IMR-90 (cell line): ENCODE measurements around the gene MAP3K3. TPM values are rescaled to one million over a fixed set of nuclear protein-coding genes. Genes with fewer than 3 reads are reported as not detected.

ENCODE experiments used
- ATAC-seq: fragments of 200-7000 bp; cut with Tn5 transposase; 2 replicates; pipeline ENCODE4 v1.9.1; 2020; ENCODE audit warnings: low read depth, mild to moderate bottlenecking, moderate library complexity
- BruUV-seq: library from RNA; stranded (reverse); fragments of 400-500 nt; replicated peaks from 2 replicates; lab custom pipeline; 2021; lab: Mats Ljungman, UMichigan
- CTCF ChIA-PET: fragments of 300-600 bp; formaldehyde crosslinking; extraction: SDS; loops from one replicate; lab custom pipeline; 2021; ENCODE audit warnings: antibody characterized with exemption; lab: Yijun Ruan, JAX
- POLR2A ChIA-PET: fragments of 300-600 bp; sonication (Branson Sonifier 250); formaldehyde crosslinking; loops from one replicate; lab custom pipeline; 2022; ENCODE audit warnings: antibody characterized with exemption; ENCODE audit not compliant: unreplicated experiment; lab: Charles Lee
- DNase-seq: peaks from one replicate; pipeline ENCODE4 v3.0.0; 2013
- H2AFZ ChIP-seq: replicated peaks from 2 replicates; pipeline ENCODE3; 2013; ENCODE audit warnings: low read length, mild to moderate bottlenecking; ENCODE audit not compliant: poor library complexity
- H2AK5ac ChIP-seq: 2 replicates; pipeline ENCODE4 v1.6.1; 2013; ENCODE audit warnings: low read depth, low read length, inconsistent platforms
- H2AK9ac ChIP-seq: replicated peaks from 2 replicates; pipeline ENCODE3; 2013; ENCODE audit warnings: mild to moderate bottlenecking, low read depth, low read length, moderate library complexity; ENCODE audit not compliant: poor library complexity
- H2BK120ac ChIP-seq: 2 replicates; pipeline ENCODE4 v1.6.1; 2013; ENCODE audit warnings: low read depth, low read length, inconsistent platforms
- H2BK15ac ChIP-seq: 3 replicates; pipeline ENCODE4 v1.6.1; 2013; ENCODE audit warnings: low read depth, low read length, inconsistent platforms
- H2BK20ac ChIP-seq: 2 replicates; pipeline ENCODE4 v1.6.1; 2013; ENCODE audit warnings: low read depth, mild to moderate bottlenecking, inconsistent platforms, low read length, moderate library complexity
- H2BK5ac ChIP-seq: 2 replicates; pipeline ENCODE4 v1.6.1; 2013; ENCODE audit warnings: mild to moderate bottlenecking, low read depth, low read length, inconsistent platforms; ENCODE audit not compliant: poor library complexity, severe bottlenecking
- H3K14ac ChIP-seq: replicated peaks from 2 replicates; pipeline ENCODE4 v1.6.1; 2013; ENCODE audit warnings: low read depth, low read length, inconsistent platforms
- H3K18ac ChIP-seq: 2 replicates; pipeline ENCODE4 v1.6.1; 2013; ENCODE audit warnings: low read depth, low read length, control low read depth
- H3K23ac ChIP-seq: 2 replicates; pipeline ENCODE4 v1.6.1; 2013; ENCODE audit warnings: low read depth, low read length, inconsistent platforms
- H3K27ac ChIP-seq: 2 replicates; pipeline ENCODE4 v1.5.1; 2013; ENCODE audit warnings: mild to moderate bottlenecking, control low read depth, low read length; ENCODE audit not compliant: insufficient read depth
- H3K27me3 ChIP-seq: 2 replicates; pipeline ENCODE4 v1.6.1; 2013; ENCODE audit warnings: low read length; ENCODE audit not compliant: control insufficient read depth, insufficient read depth
- H3K36me3 ChIP-seq: 2 replicates; pipeline ENCODE4 v1.6.1; 2013; ENCODE audit warnings: low read length, mixed read lengths; ENCODE audit not compliant: control insufficient read depth, insufficient read depth
- H3K4ac ChIP-seq: 2 replicates; pipeline ENCODE4 v1.6.1; 2013; ENCODE audit warnings: low read depth, low read length, inconsistent platforms
- H3K4me1 ChIP-seq: 2 replicates; pipeline ENCODE4 v1.6.1; 2013; ENCODE audit warnings: low read length, mixed read lengths; ENCODE audit not compliant: control insufficient read depth, insufficient read depth
- H3K4me2 ChIP-seq: 2 replicates; pipeline ENCODE4 v1.6.1; 2013; ENCODE audit warnings: low read depth, mild to moderate bottlenecking, control low read depth, low read length, moderate library complexity
- H3K4me3 ChIP-seq: 2 replicates; pipeline ENCODE4 v1.5.1; 2013; ENCODE audit warnings: low read depth, mild to moderate bottlenecking, control low read depth, low read length, moderate library complexity; ENCODE audit not compliant: insufficient read depth
- H3K56ac ChIP-seq: 2 replicates; pipeline ENCODE4 v1.6.1; 2013; ENCODE audit warnings: low read length, inconsistent platforms; ENCODE audit not compliant: insufficient read depth; ENCODE audit errors: extremely low read depth
- H3K79me1 ChIP-seq, 2 experiments: 2 replicates each; pipeline ENCODE4 v1.6.1; 2013; ENCODE audit warnings: low read length in 2 of 2, inconsistent platforms in 1 of 2, low read depth in 1 of 2
- H3K9ac ChIP-seq: 2 replicates; pipeline ENCODE4 v1.6.1; 2013; ENCODE audit warnings: low read depth, low read length, control low read depth
- H3K9me1 ChIP-seq: 2 replicates; pipeline ENCODE4 v1.6.1; 2013; ENCODE audit warnings: low read length, inconsistent platforms; ENCODE audit not compliant: insufficient read depth
- H3K9me3 ChIP-seq: 2 replicates; pipeline ENCODE4 v1.6.1; 2013; ENCODE audit warnings: low read length; ENCODE audit not compliant: control insufficient read depth, insufficient read depth
- H4K20me1 ChIP-seq: 2 replicates; pipeline ENCODE4 v1.6.1; 2013; ENCODE audit warnings: low read length, inconsistent platforms; ENCODE audit not compliant: insufficient read depth
- H4K5ac ChIP-seq: 2 replicates; pipeline ENCODE4 v1.6.1; 2013; ENCODE audit warnings: mild to moderate bottlenecking, low read depth, low read length, control low read depth
- H4K8ac ChIP-seq, 2 experiments: 2 replicates each; pipeline ENCODE4 v1.6.1; 2013; ENCODE audit warnings: low read depth in 2 of 2, low read length in 2 of 2, control low read depth in 1 of 2, inconsistent platforms in 1 of 2
- H4K91ac ChIP-seq: 2 replicates; pipeline ENCODE4 v1.6.1; 2013; ENCODE audit warnings: low read depth, low read length, inconsistent platforms; ENCODE audit not compliant: insufficient read depth
- BHLHE40 ChIP-seq: fragments of 150-350 bp; IDR thresholded peaks from 2 replicates; pipeline ENCODE4 v1.6.1; 2016; ENCODE audit warnings: mild to moderate bottlenecking, low read depth, low read length
- CEBPB ChIP-seq: IDR thresholded peaks from 2 replicates; pipeline ENCODE4 v1.6.1; 2012; ENCODE audit warnings: low read depth, low read length, improper control_type of control experiment
- CHD1 ChIP-seq: IDR thresholded peaks from 2 replicates; pipeline ENCODE4 v1.6.1; 2012; ENCODE audit warnings: low read depth, low read length, improper control_type of control experiment
- FOS ChIP-seq: fragments of 150-350 bp; IDR thresholded peaks from 2 replicates; pipeline ENCODE4 v1.6.1; 2016; ENCODE audit warnings: low read depth, low read length
- MAZ ChIP-seq: IDR thresholded peaks from 2 replicates; pipeline ENCODE4 v1.6.1; 2012; ENCODE audit warnings: low read depth, mild to moderate bottlenecking, low read length, improper control_type of control experiment, moderate library complexity, borderline replicate concordance
- MXI1 ChIP-seq: IDR thresholded peaks from 2 replicates; pipeline ENCODE4 v1.6.1; 2012; ENCODE audit warnings: low read depth, mild to moderate bottlenecking, low read length, moderate library complexity, borderline replicate concordance
- NFE2L2 ChIP-seq: fragments of 150-350 bp; IDR thresholded peaks from 2 replicates; pipeline ENCODE4 v1.6.1; 2016; ENCODE audit warnings: low read depth, mild to moderate bottlenecking, low read length
- POLR2A ChIP-seq: IDR thresholded peaks from 2 replicates; pipeline ENCODE4 v1.6.1; 2012; ENCODE audit warnings: mild to moderate bottlenecking, low read depth, low read length
- RAD21 ChIP-seq: IDR thresholded peaks from 2 replicates; pipeline ENCODE4 v1.6.1; 2012; ENCODE audit warnings: low read length, improper control_type of control experiment
- RCOR1 ChIP-seq: IDR thresholded peaks from 2 replicates; pipeline ENCODE4 v1.6.1; 2012; ENCODE audit warnings: mild to moderate bottlenecking, low read length, improper control_type of control experiment; ENCODE audit not compliant: insufficient replicate concordance
- RFX5 ChIP-seq: IDR thresholded peaks from 2 replicates; pipeline ENCODE4 v1.8.0; 2012; ENCODE audit warnings: low read depth, mild to moderate bottlenecking, low read length, moderate library complexity
- SMC3 ChIP-seq: fragments of 150-350 bp; IDR thresholded peaks from 2 replicates; pipeline ENCODE4 v1.6.1; 2016; ENCODE audit warnings: low read depth, mild to moderate bottlenecking, antibody characterized with exemption, low read length, moderate library complexity
- WGBS, 2 experiments: methylation state at CpG; one replicate each; pipeline versions ENCODE4 v1.1.5 to v1.1.7; 2013; ENCODE audit warnings: missing lambda C conversion rate in 2 of 2; ENCODE audit not compliant: insufficient read length in 1 of 2; ENCODE audit errors: extremely low coverage in 2 of 2; 5-methylcytosine and 5-hydroxymethylcytosine counted together
- dilution Hi-C: fragments of 300-500 bp; cut with HindIII; formaldehyde crosslinking; loops from one replicate; pipeline ENCODE4 v1.14.3; 2018; ENCODE audit warnings: low sequenced_read_pairs; ENCODE audit not compliant: unreplicated experiment
- in situ Hi-C: fragments of 300-500 bp; cut with MboI; formaldehyde crosslinking; loops from 3 replicates; pipeline ENCODE4 v1.14.3; 2019; ENCODE audit warnings: low sequenced_read_pairs, inconsistent platforms, mixed read lengths
- intact Hi-C: fragments of 100-400 bp; cut with micrococcal nuclease; formaldehyde crosslinking; loops from 2 replicates; pipeline ENCODE4 v1.10.0; 2022
- polyA plus RNA-seq, 3 experiments: library from polyadenylated mRNA; depleted of rRNA; stranded (reverse); fragments of >200 nt; gene quantifications; 2 replicates each; pipeline ENCODE4 v1.2.3, GENCODE V29; 2012; ENCODE audit warnings: low replicate concordance in 1 of 3
- total RNA-seq: library from RNA; depleted of rRNA; stranded (reverse); fragments of >200 nt; gene quantifications from 2 replicates; pipeline ENCODE4 v1.2.3, GENCODE V29; 2012

MAP3K3 gene
- total and polyA plus RNA-seq, 2 of the 4 experiments (the other 2 are of a cell fraction) = 19.1 to 25.6 TPM

DNA sequence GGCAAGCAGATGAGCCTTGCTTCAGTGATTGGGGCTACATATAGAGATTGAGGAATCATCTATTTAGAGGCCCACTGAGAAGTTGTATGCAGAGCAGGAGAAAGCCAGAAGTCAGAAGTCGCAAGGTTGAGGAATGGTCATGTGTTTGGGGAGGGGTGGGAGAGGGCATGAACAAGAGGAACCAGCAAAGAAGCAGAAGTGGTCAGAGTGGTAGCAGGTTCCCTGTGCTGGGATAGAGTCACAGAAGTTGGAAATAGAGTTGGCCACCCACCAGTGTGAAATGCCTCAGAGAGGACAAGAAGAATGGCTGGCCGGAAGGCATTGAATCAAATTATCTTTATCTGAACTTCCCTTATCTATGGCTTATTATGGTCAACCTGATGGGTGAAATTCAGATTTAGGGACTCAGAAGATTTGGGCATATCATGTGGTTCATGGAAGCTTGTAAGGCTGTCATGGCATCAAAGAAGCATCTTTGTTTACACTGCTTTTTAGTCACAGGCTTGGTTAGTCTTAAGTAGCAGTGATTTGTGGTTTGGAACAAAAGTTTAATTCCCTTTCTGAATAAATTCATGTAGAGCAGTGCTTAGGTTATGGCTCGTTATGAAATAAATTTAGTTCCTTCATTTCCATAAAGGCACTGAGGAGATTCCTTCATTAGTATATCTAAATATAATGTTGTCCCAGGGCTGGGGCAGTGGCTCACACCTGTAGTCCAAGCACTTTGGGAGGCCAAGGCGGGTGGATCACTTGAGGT lies 19.7 kb downstream of the MAP3K3 start:
- DNase-seq (no peak), ATAC-seq (no peak)
- peaks cover 8% of the 10 kb centered on the region for H3K36me3 ChIP-seq
- no peak overlapping the region for H3K14ac ChIP-seq
- in situ Hi-C loops (no loop called here), dilution Hi-C loops (no loop called here), intact Hi-C loops (loop anchor here (2.0 kb wide), 1 partner anchor 13 kb away; no protein-coding TSS in a partner anchor)
- no peaks in the 10 kb centered on the region for H3K9me3 ChIP-seq
- peaks cover 0 to 14% of the 10 kb centered on the region in 2 experiments; a peak in 3 of 4 replicates for H3K79me1 ChIP-seq
- H3K9me1 ChIP-seq = peaks cover 17% of the 10 kb centered on the region; the same call in 1 of the 2 replicates
- H3K18ac ChIP-seq = no peak overlapping the region
- H2BK120ac ChIP-seq = no peak overlapping the region
- H3K4ac ChIP-seq = no peak overlapping the region
- no peak overlapping the region for H3K56ac ChIP-seq
- ChIA-PET POLR2A (no interaction called here), CTCF (no interaction called here)
- H2AFZ ChIP-seq = no peak overlapping the region
- H4K5ac ChIP-seq = no peak overlapping the region
- peaks cover 8% of the 10 kb centered on the region; the same call in 1 of the 2 replicates for H4K20me1 ChIP-seq
- H3K4me1 ChIP-seq = no peaks in the 10 kb centered on the region; the same call in 1 of the 2 replicates
- BruUV-seq = no TSS peak
- no peak overlapping the region for H2BK5ac ChIP-seq
- H4K91ac ChIP-seq = no peak overlapping the region
- 100% methylated on average over 1 of the region's 4 CpGs; no CpG with 5 or more reads in 1 of the 2 experiments for WGBS, 2 experiments
- no peak overlapping the region for H2AK9ac ChIP-seq
- H2AK5ac ChIP-seq = no peak overlapping the region
- no peak overlapping the region for H3K4me2 ChIP-seq
- H3K9ac ChIP-seq = no peak overlapping the region
- H3K23ac ChIP-seq = no peak overlapping the region
- H3K27ac ChIP-seq = no peak overlapping the region
- H2BK15ac ChIP-seq = no peak overlapping the region
- no peak overlapping the region for H2BK20ac ChIP-seq
- H4K8ac ChIP-seq = no peak overlapping the region
- no peaks in the 10 kb centered on the region for H3K27me3 ChIP-seq
- TF ChIP-seq CHD1 = no peak
- TF ChIP-seq RAD21 = no peak
- TF ChIP-seq BHLHE40 = no peak
- no peak for TF ChIP-seq MXI1
- TF ChIP-seq CEBPB = no peak
- TF ChIP-seq SMC3 = no peak
- no peak for TF ChIP-seq POLR2A
- TF ChIP-seq MAZ = no peak
- no peak for TF ChIP-seq RFX5
- TF ChIP-seq NFE2L2 = no peak
- TF ChIP-seq RCOR1 = no peak
- no peak for TF ChIP-seq FOS
- H3K4me3 ChIP-seq = no peak overlapping the region
